ENCODE results near the gene TACR1. TPM values are rescaled to one million over a fixed set of nuclear protein-coding genes. Genes with fewer than 3 reads are reported as not detected.

TACR1 gene
- total and polyA plus RNA-seq, 2 of the 13 experiments (the other 11 are each of a cell fraction or from before 2014, with no cell fraction given): not detected

- no peak for TF ChIP-seq ZNF883 (CRISPR knock-in tag; IDR thresholded peaks at IDR 0.05; ENCODE audit: not compliant biosample characterization)
- no peak for TF ChIP-seq GMEB2 (CRISPR knock-in tag; IDR thresholded peaks at IDR 0.05; ENCODE audit: low read depth)
- TF ChIP-seq ZBTB2 (CRISPR knock-in tag; IDR thresholded peaks at IDR 0.05; ENCODE audit: low read depth): no peak
- TF ChIP-seq ZNF589 (CRISPR knock-in tag; conservative IDR thresholded peaks at IDR 0.05): no peak
- no peak for TF ChIP-seq SP4 (CRISPR knock-in tag; IDR thresholded peaks at IDR 0.05)
- TF ChIP-seq ARHGAP35 (CRISPR knock-in tag; IDR thresholded peaks at IDR 0.05; ENCODE audit: borderline replicate concordance): no peak
- TF ChIP-seq ZNF616 (CRISPR knock-in tag; IDR thresholded peaks at IDR 0.05; ENCODE audit: low read depth): no peak
- 0 out of 2 replicates have a peak, but pooled peaks have one; percentile 37 for TF ChIP-seq HDAC2 (CRISPR knock-in tag; IDR thresholded peaks at IDR 0.05)
- no peak for TF ChIP-seq ZNF776 (CRISPR knock-in tag; IDR thresholded peaks at IDR 0.05)
- TF ChIP-seq AFF4 (CRISPR knock-in tag; IDR thresholded peaks at IDR 0.05): no peak
- no peak for TF ChIP-seq ZNF264 (CRISPR knock-in tag; IDR thresholded peaks at IDR 0.05)
- TF ChIP-seq PRMT3 (CRISPR knock-in tag; IDR thresholded peaks at IDR 0.05; ENCODE audit: borderline replicate concordance, low read depth): 0 out of 2 replicates have a peak, but pooled peaks have one; percentile 40
- no peak for TF ChIP-seq PLRG1 (conservative IDR thresholded peaks at IDR 0.05)
- no peak for TF ChIP-seq ZHX1 (CRISPR knock-in tag; IDR thresholded peaks at IDR 0.05; ENCODE audit: low read depth)
- TF ChIP-seq PAWR (CRISPR knock-in tag; IDR thresholded peaks at IDR 0.05; ENCODE audit: borderline replicate concordance): 0 out of 2 replicates have a peak, but pooled peaks have one; percentile 89
- peak; percentile 43; the same call in 1 of the 2 replicates for TF ChIP-seq SALL1 (CRISPR knock-in tag; IDR thresholded peaks at IDR 0.05)
Observed at GRCh38 chr2:75199428-75200011, at the start of gene TACR1 (continued).
